UCSD-AML1 (cell line): Measurements from ENCODE around the gene ARHGEF37.
"Not testable (repeated sequence)": the region's sequence is repeated elsewhere in the genome, so short reads cannot be mapped to it uniquely, and the experiment has no call there.

Source experiments
- DNase-seq: peaks from one replicate; lab custom pipeline; 2025; ENCODE audit not compliant: unreplicated experiment; lab: John Stamatoyannopoulos, UW

The ARHGEF37 gene

GRCh38 chr5:149645725-149646124 is 64.4 kb downstream of the ARHGEF37 start:
- no peak for DNase-seq

GRCh38 chr5:149646564-149646963 is 65.3 kb downstream of the ARHGEF37 start:
- no peak for DNase-seq

DNA sequence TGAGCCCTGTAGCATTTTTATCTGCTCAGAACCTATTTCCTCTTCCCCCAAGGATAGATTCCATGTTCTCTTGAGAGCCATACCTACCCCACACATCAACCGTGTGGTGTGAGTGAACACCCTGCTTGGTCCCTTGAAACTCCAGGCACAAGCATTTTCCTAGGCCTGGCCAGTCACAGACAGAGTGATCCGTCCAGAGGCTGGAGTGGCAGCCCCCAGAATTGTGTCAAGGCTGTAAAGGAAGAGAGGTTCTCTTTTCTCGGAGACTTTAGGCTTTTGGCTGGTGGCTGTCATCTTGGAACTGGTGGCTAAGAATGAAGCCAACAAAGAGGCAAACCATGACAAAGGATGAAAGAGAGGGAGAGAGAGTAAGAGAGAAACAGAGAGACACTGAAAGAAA is 66.0 kb downstream of the ARHGEF37 start:
- no peak for DNase-seq

DNA sequence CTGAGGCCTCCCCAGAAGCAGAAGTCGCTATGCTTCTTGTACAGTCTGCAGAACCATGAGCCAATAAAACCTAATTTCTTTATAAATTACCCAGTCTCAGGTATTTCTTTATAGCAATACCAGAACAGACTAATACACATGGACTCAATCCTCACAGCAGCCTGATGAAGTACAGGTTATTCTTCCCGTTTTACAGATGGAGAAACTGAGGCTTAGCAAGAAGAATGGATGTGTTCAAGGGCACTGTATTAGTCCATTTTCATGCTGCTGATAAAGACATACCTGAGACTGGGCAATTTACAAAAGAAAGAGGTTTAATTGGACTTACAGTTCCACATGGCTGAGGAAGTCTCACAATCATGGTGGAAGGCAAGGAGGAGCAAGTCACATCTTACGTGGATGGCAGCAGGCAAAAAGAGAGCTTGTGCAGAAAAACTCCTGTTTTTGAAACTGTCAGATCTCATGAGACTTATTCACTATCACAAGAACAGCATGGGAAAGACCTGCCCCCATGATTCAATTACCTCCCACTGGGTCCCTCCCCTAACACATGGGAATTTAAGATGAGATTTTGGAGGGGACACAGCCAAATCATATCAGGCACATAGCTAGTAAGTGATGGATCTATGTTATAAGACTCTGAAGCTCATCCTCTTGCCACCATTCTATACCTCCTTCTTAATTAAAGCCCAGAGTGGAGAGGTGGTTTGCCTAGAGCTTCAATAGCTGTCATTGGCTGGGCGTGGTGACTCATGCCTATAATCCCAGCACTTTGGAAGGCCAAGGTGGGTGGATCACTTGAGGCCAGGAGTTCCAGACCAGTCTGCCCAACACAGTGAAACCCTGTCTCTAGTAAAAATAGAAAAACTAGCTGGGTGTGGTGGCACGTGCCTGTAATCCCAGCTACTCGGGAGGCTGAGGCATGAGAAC is 67.4 kb downstream of the ARHGEF37 start:
- DNase-seq, result not testable (repeated sequence)

- not testable (repeated sequence) for DNase-seq
Observed at GRCh38 chr5:149649730-149650129, 68.4 kb downstream of the ARHGEF37 start.

DNA sequence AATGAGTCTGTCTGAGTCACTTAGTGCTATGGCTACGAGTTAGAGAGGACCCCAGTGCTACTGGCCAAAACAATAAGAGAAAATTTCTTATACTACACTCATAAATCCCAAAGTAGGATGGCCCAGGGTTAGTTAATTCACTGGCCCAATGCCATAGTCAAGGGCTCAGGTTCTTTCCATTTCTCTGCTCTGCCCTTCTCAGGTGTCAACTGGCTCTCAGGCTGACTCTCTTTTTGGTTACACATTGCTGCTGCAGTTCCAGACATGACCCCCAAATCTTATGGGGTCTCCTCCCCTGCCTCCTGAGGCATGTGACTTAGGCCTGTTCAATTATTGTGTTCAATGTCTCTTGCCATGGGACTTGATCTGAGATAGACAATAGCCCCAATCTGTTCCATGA is 70.4 kb downstream of the ARHGEF37 start:
- no peak for DNase-seq

DNA sequence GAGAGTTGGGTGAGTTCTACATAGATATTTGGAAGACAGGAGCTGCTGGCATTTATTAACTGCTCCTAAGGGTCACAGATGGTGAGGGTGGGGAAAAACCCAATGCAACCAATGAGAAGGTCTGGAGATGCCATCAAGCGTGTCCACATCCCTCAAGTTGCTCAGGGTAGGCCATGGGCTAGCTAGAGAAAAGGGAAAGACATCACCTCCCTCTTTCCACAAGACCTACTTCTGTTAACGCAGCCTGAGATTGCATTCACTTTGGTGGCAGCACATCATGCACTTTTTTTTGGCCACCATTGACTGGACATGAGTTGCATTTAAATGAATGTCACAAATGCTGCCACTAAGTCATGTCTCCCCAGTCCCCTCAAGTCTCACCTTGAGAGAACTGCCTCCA is 71.4 kb downstream of the ARHGEF37 start:
- no peak for DNase-seq

- DNase-seq, result no peak
Observed at GRCh38 chr5:149654231-149654630, 72.9 kb downstream of the ARHGEF37 start.

- no peak for DNase-seq
Observed at GRCh38 chr5:149654883-149655505, 73.7 kb downstream of the ARHGEF37 start.

- peak; percentile 59 for DNase-seq
Observed at GRCh38 chr5:149656576-149657182, 75.4 kb downstream of the ARHGEF37 start.

- no peak for DNase-seq
Observed at GRCh38 chr5:149657324-149657723, 76.0 kb downstream of the ARHGEF37 start.

DNA sequence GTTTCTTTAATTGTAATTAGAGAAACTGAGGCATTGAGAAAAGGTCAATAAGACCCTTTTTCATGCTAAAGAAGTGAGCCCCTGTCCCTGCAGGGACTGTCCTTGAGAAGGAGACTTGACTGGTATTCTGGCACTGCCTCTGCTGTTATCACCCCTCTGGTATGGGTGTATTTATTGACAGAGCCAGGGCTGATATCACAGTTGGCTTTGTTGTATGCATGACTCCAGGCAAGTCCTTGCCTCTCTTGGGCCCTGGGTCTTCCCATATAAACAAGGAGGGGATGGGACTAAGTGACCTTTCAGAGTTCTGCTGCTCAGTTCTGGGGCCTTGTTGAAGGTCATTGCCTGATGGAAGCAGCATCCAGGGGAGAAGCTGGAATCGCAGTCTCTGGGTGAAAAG is 77.0 kb downstream of the ARHGEF37 start:
- no peak for DNase-seq

GRCh38 chr5:149664083-149664482 is 82.8 kb downstream of the ARHGEF37 start:
- DNase-seq, result no peak

GRCh38 chr5:149664666-149665415 is 83.5 kb downstream of the ARHGEF37 start:
- no peak for DNase-seq

DNA sequence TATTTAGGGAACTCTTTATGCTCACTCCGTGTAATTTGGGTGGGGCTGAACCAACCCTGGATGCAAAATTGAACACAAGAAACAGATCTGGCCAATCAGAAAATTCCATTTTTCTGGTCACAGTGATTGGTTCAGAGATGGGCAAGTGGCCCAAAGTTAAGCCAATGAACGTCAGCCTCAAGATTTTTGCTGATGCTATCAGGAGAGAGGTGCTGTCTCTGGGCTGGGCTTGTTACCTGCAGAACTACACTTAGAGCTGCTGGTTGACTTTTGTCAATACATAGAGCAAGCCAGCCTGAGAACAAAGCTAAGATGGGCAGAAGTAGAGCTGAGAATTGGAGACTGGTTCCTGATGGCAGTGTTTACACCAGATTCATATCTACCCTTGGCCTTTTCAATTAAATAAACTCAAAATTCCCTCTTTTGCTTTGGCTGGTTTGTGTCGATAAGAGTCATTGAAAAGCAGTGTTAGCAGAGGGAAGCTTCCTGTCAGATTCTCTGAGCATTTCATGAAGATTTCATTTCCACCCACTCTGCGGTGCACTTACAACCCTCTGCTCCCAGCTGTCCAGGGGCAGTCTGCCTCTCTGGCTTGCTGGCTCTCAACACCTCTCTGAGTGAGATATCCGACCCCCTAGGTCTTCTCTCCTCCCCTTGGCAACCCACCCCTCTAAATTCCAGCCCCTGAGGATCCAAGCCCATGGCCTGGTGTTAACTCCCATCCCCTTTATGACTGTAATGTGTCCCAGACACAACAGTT is 84.3 kb downstream of the ARHGEF37 start:
- DNase-seq, result no peak

DNA sequence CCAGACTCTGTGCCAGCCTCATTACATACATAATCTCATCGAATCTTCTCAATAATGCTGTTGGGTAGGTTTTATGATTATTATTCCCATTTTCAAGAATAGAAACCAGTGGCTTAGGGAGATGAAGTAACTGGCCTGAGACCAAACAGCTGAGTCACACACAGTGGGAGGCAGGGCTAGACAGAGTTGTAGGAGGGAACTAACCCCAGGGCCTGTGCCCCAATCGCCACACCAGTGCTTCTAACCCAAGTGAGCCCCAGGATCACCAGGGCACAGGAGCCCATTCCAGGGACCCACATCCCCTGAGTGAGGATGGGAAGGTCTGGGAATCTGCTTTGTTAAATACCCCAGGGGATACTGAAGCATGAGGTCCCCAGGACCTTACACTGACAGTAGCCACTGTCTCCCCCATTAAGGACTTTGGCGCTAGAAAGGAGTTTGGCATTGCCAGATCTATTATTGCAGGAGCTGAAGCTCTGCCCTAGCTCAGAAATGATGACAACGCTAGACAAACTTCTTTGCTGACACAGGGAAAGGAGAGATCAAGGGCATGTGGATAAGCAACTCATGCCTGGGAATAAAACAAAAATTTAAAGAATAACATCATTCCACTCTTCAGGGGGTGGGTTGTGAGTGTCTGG is 85.0 kb downstream of the ARHGEF37 start:
- DNase-seq, result peak; percentile 35

DNA sequence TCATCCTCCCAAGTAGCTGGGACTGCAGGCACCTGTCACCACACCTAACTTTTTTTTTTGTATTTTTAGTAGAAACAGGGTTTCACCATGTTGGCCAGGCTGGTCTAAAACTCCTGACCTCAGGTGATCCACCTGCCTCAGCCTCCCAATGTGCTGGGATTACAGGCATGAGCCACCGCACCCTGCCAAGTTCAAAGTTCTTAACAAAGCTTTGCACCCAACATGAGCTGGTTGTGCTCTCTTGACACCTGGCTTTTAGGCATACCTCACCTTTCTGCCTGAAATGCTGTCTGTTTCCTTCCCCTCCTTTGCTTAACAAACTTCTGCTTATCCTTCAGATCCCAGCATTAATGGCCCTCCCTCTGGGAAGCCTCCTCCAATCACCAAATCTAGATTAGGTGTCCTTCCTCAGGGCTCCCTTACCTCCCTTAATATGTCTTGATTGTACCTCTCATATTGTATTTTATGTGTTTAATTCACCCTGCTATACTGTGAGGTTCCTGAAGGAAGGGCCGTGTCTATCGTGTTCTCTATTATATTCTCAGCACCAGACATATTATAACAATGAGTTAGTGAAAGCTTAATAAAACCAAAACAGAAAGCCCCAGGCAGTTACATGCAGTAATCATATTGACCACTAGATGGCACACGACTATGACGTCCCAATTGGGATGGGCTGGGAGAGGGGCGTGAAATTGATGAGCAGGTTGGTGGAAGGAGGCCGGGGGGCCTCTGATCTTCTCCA is 86.0 kb downstream of the ARHGEF37 start:
- peak; percentile 33 for DNase-seq

DNA sequence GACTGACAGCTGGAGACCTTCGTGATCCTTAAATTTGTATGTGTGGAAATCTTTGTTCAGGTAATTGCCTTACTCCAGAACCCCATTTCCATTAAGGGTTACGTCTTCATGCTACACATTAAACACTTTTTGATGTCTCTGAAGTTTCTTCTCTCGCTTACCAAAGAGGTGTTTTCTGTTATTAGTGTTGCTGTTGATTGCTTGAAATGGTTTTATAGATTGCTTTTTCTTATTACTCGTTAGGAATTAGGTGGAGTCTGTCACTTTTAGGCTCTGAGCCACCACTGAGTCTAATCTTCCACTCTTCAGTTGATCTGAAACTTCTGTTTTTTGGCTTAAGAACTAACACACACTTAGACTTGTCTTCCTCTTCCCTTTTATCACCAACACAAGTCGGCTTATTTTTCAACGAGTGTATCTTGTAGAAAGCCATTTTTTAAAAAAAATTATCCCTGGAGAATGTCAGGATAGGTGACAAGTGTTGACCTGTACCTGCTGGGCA is 86.6 kb downstream of the ARHGEF37 start:
- no peak for DNase-seq

GRCh38 chr5:149669273-149669672 is 88.0 kb downstream of the ARHGEF37 start:
- DNase-seq, result not testable (repeated sequence)
